Nephron (organoid): ENCODE measurements around the gene PARVA.

Experiments used
- H3K27ac Mint-ChIP-seq, 3 experiments: 2 replicates each; pipeline ENCODE4 v1.8.0; 2020; ENCODE audit warnings: mixed read lengths in 3 of 3, mild to moderate bottlenecking in 2 of 3, moderate library complexity in 1 of 3
- H3K27me3 Mint-ChIP-seq: 2 replicates; pipeline ENCODE4 v1.8.0; 2021; ENCODE audit warnings: low read depth, mild to moderate bottlenecking, moderate library complexity, mixed read lengths
- H3K36me3 Mint-ChIP-seq: 2 replicates; pipeline ENCODE4 v1.8.0; 2020; ENCODE audit warnings: low read depth, mixed read lengths
- H3K4me1 Mint-ChIP-seq: 2 replicates; pipeline ENCODE4 v1.8.0; 2020; ENCODE audit warnings: mixed read lengths
- H3K4me3 Mint-ChIP-seq, 3 experiments: 2 replicates each; pipeline ENCODE4 v1.8.0; 2020; ENCODE audit warnings: mild to moderate bottlenecking in 3 of 3, mixed read lengths in 3 of 3, moderate library complexity in 2 of 3
- H3K9me3 Mint-ChIP-seq: 2 replicates; pipeline ENCODE4 v1.8.0; 2020; ENCODE audit warnings: mixed read lengths
- CTCF ChIP-seq, 3 experiments: fragments of 200-600 bp; sonication (generic); IDR thresholded peaks; one replicate each; pipeline ENCODE4 v1.5.0; 2021; ENCODE audit warnings: antibody characterized with exemption in 3 of 3; ENCODE audit not compliant: unreplicated experiment in 3 of 3

The PARVA gene

GRCh38 chr11:12512826-12513395 lies 135.5 kb downstream of the PARVA start:
- peaks cover 16% of the 10 kb centered on the region for H3K4me1 Mint-ChIP-seq
- H3K27ac Mint-ChIP-seq, result no peak overlapping the region
- no peak for TF ChIP-seq CTCF (IDR thresholded peaks at IDR 0.05; ENCODE audit: unreplicated experiment in 3 of 3)
- H3K36me3 Mint-ChIP-seq, result peaks cover 37% of the 10 kb centered on the region
- no peaks in the 10 kb centered on the region for H3K9me3 Mint-ChIP-seq
- H3K27me3 Mint-ChIP-seq, result peaks cover 4% of the 10 kb centered on the region
- H3K4me3 Mint-ChIP-seq, result no peak overlapping the region

DNA sequence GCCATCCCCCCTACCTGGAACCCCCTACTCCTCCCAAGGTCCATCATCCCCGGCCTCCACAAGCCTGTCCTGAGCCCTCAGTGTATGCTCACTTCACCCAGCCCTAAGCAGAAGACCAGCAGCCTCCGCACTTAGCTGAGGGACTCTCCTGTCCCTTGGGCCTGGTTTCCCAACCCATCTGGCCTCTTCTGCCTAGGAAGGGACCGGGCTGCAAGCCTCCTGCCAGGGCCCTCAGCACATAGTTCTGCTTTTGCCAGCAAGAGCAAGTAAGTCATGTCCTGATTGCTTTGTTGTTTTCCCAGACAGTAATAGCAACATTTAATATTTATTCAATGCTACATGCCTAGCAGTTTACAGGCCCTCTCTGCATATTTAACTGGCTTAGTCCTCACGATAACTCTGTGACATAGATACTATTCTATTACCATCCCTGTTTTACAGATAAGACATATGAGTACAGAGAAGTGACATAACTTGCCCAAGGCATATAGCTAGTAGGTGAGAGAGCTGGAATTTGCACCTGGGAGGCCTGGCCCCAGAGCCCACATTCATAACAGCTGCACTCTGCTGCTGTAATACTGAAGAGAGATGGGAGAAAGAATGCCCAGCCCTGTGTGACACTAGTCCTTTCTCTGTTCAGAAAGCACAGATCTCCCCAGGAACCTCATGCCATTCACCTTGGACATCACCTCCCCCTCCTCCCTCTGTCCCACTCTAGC lies 139.2 kb downstream of the PARVA start:
- Mint-ChIP-seq H3K4me1 (peaks cover 22% of the 10 kb centered on the region), H3K4me3 (no peak overlapping the region), H3K27ac (no peak overlapping the region), H3K36me3 (peaks cover 31% of the 10 kb centered on the region), H3K27me3 (peaks cover 4% of the 10 kb centered on the region), H3K9me3 (no peaks in the 10 kb centered on the region)
- no peak for TF ChIP-seq CTCF (IDR thresholded peaks at IDR 0.05; ENCODE audit: unreplicated experiment in 3 of 3)

GRCh38 chr11:12517306-12517705 lies 139.9 kb downstream of the PARVA start:
- peaks cover 35% of the 10 kb centered on the region for H3K36me3 Mint-ChIP-seq
- H3K4me3 Mint-ChIP-seq, result no peak overlapping the region
- peaks cover 4% of the 10 kb centered on the region for H3K27me3 Mint-ChIP-seq
- no peaks in the 10 kb centered on the region for H3K9me3 Mint-ChIP-seq
- no peak overlapping the region for H3K27ac Mint-ChIP-seq
- TF ChIP-seq CTCF (IDR thresholded peaks at IDR 0.05; ENCODE audit: unreplicated experiment in 3 of 3), result no peak
- H3K4me1 Mint-ChIP-seq, result peaks cover 22% of the 10 kb centered on the region

DNA sequence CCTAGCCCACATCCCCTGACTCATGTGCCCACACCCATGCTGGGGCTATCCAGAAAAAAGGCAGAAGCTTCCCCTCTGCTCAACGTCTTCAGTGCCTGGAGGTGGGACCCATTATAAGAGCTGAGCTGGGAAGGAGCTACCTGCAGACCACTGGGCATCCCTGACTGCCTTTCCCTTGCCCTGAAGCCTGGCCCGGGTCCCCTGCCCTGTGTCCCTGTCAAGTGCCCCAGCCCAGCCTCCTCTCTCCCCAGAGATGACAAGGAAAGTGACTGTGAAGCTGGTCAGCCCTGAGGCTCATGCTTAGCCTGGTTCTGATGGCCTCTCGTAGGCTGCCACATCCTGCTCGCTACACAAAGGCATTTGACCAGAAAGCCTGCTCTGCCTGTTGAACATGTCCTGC lies 140.4 kb downstream of the PARVA start:
- H3K4me1 Mint-ChIP-seq, result peaks cover 22% of the 10 kb centered on the region
- no peak overlapping the region for H3K27ac Mint-ChIP-seq
- no peak overlapping the region for H3K4me3 Mint-ChIP-seq
- H3K36me3 Mint-ChIP-seq, result peaks cover 34% of the 10 kb centered on the region
- H3K27me3 Mint-ChIP-seq, result peaks cover 4% of the 10 kb centered on the region
- no peaks in the 10 kb centered on the region for H3K9me3 Mint-ChIP-seq
- no peak for TF ChIP-seq CTCF (IDR thresholded peaks at IDR 0.05; ENCODE audit: unreplicated experiment in 3 of 3)

- Mint-ChIP-seq H3K27me3 (no peaks in the 10 kb centered on the region), H3K4me3 (no peak overlapping the region), H3K27ac (no peak overlapping the region), H3K9me3 (no peaks in the 10 kb centered on the region), H3K36me3 (peaks cover 30% of the 10 kb centered on the region), H3K4me1 (peaks cover 22% of the 10 kb centered on the region)
- no peak for TF ChIP-seq CTCF (IDR thresholded peaks at IDR 0.05; ENCODE audit: unreplicated experiment in 3 of 3)
Observed at GRCh38 chr11:12518606-12519385, 141.4 kb downstream of the PARVA start.
